HL-60 (cell line): Measurements from ENCODE around the gene TMEFF1.

ENCODE experiments used
- CTCF ChIP-seq: IDR thresholded peaks from one replicate; pipeline ENCODE4 v1.5.1; 2011; ENCODE audit warnings: low read length, control low read depth, inconsistent platforms; ENCODE audit not compliant: insufficient read depth
- REST ChIP-seq: IDR thresholded peaks from 2 replicates; pipeline ENCODE4 v1.6.1; 2012; ENCODE audit warnings: low read depth; ENCODE audit not compliant: insufficient replicate concordance

DNA sequence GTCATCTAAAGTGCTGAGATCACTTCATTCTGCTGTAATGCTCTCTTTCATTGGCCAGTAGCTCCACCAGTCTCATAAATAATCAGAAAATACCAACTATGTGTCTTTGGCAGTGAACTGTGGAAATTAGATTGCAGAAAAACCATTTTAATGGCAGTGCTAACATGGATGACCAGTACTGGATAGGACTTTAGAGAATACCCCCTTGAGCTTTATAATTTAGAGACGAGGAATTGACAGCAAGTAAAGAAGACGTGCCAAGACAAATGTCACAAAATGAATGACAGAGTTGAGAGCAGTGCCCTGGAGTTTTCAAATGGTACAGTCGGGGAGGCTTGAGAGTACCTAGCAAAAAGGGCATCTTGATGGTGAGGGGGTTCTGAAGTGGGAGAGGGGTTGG, 40.2 kb upstream of the TMEFF1 start:
- TF ChIP-seq CTCF: no peak
- no peak for TF ChIP-seq REST
